GM12878 (cell line): ENCODE results near the gene FOXP1. TPM values are rescaled to one million over a fixed set of nuclear protein-coding genes. Genes with fewer than 3 reads are reported as not detected.

Experiments
- ATAC-seq: fragments of 200-7000 bp; cut with Tn5 transposase; 3 replicates; pipeline ENCODE4 v1.9.1; 2020; ENCODE audit warnings: mild to moderate bottlenecking, moderate library complexity
- BruUV-seq: library from RNA; stranded (reverse); fragments of 400-500 nt; replicated peaks from 2 replicates; lab custom pipeline; 2021; lab: Mats Ljungman, UMichigan
- CTCF ChIA-PET: fragments of 300-600 bp; sonication (Branson Sonifier 250); formaldehyde crosslinking; extraction: SDS; loops from one replicate; lab custom pipeline; 2021; ENCODE audit warnings: inconsistent platforms; lab: Yijun Ruan, JAX
- POLR2A ChIA-PET: fragments of 350-600 bp; formaldehyde crosslinking; extraction: SDS; loops from one replicate; lab custom pipeline; 2021; ENCODE audit warnings: inconsistent platforms; lab: Charles Lee
- RAD21 ChIA-PET: fragments of 300-600 bp; sonication (Branson Sonifier 250); formaldehyde crosslinking; loops from one replicate; lab custom pipeline; 2023; ENCODE audit warnings: antibody characterized with exemption; ENCODE audit not compliant: unreplicated experiment; lab: Charles Lee
- SMC1A ChIA-PET: fragments of 300-600 bp; sonication (Branson Sonifier 250); formaldehyde crosslinking; loops from one replicate; lab custom pipeline; 2023; ENCODE audit not compliant: unreplicated experiment, uncharacterized antibody; lab: Charles Lee
- DNase-seq: peaks from one replicate; pipeline ENCODE4 v3.0.0-alpha.2; 2011; ENCODE audit warnings: low read depth, low spot score
- FAIRE-seq: peaks from 3 replicates; lab custom pipeline; 2011; peaks lifted over from hg19 to GRCh38; lab: Jason Lieb, UNC
- H2AFZ ChIP-seq: 2 replicates; pipeline ENCODE4 v1.6.0; 2011; ENCODE audit warnings: low read depth, low read length, control low read depth; ENCODE audit not compliant: control insufficient read depth
- H3K27ac ChIP-seq: 2 replicates; pipeline ENCODE4 v1.5.1; 2011; ENCODE audit warnings: control low read depth; ENCODE audit not compliant: control insufficient read depth, insufficient read depth
- H3K27me3 ChIP-seq, 2 experiments: replicated peaks in 1 of 2; 2 replicates each; pipeline versions ENCODE4 v1.6.0 to v1.6.1; 2011; ENCODE audit warnings: low read length in 1 of 2; ENCODE audit not compliant: control insufficient read depth in 2 of 2, insufficient read depth in 2 of 2
- H3K36me3 ChIP-seq, 2 experiments: 2 replicates each; pipeline ENCODE4 v1.5.1; 2011; ENCODE audit warnings: low read length in 1 of 2; ENCODE audit not compliant: control insufficient read depth in 2 of 2, insufficient read depth in 2 of 2
- H3K4me1 ChIP-seq: 2 replicates; pipeline ENCODE4 v1.6.1; 2011; ENCODE audit warnings: mild to moderate bottlenecking, low read length, moderate library complexity, mixed read lengths; ENCODE audit not compliant: control insufficient read depth, insufficient read depth
- H3K4me2 ChIP-seq: 2 replicates; pipeline ENCODE4 v1.6.0; 2011; ENCODE audit warnings: control low read depth; ENCODE audit not compliant: control insufficient read depth, insufficient read depth
- H3K4me3 ChIP-seq: fragments of 200-600 bp; sonication (generic); 2 replicates; pipeline ENCODE4 v1.5.1; 2016
- H3K79me2 ChIP-seq: 2 replicates; pipeline ENCODE4 v1.6.0; 2011; ENCODE audit warnings: low read length; ENCODE audit not compliant: control insufficient read depth, insufficient read depth
- H3K9ac ChIP-seq: 2 replicates; pipeline ENCODE4 v1.8.0; 2011; ENCODE audit warnings: low read length, control low read depth, mixed read lengths; ENCODE audit not compliant: control insufficient read depth, insufficient read depth
- H3K9me3 ChIP-seq: replicated peaks from 3 replicates; pipeline ENCODE4 v1.5.1; 2011; ENCODE audit warnings: mild to moderate bottlenecking, low read length; ENCODE audit not compliant: control insufficient read depth, insufficient read depth
- H4K20me1 ChIP-seq: 2 replicates; pipeline ENCODE4 v1.6.0; 2011; ENCODE audit not compliant: control insufficient read depth, insufficient read depth
- ASH2L ChIP-seq: fragments of 300-600, 200-600 bp; sonication (generic); IDR thresholded peaks from 2 replicates; pipeline ENCODE4 v1.6.1; 2017; ENCODE audit warnings: low read depth, mild to moderate bottlenecking, borderline replicate concordance
- CBFB ChIP-seq: IDR thresholded peaks from 2 replicates; pipeline ENCODE4 v1.6.1; 2016; ENCODE audit warnings: antibody characterized with exemption, low read depth
- E4F1 ChIP-seq: fragments of 450-650 bp; IDR thresholded peaks from 2 replicates; pipeline ENCODE4 v1.6.1; 2018; ENCODE audit warnings: borderline replicate concordance, mild to moderate bottlenecking; ENCODE audit not compliant: partially characterized antibody
- EGR1 ChIP-seq, 2 experiments: IDR thresholded peaks; 1 replicate in 1 of 2; 2 replicates in 1 of 2; pipeline ENCODE4 v1.6.1; 2011 to 2012; ENCODE audit warnings: low read depth in 2 of 2, low read length in 2 of 2, borderline replicate concordance in 1 of 2, mild to moderate bottlenecking in 1 of 2, moderate library complexity in 1 of 2
- HDAC2 ChIP-seq: fragments of 200-600 bp; sonication (generic); IDR thresholded peaks from 2 replicates; pipeline ENCODE4 v1.6.1; 2017
- HDGF ChIP-seq: fragments of 450-650 bp; IDR thresholded peaks from 2 replicates; pipeline ENCODE4 v1.6.1; 2016; ENCODE audit warnings: antibody characterized with exemption
- MEF2B ChIP-seq: fragments of 450-650 bp; IDR thresholded peaks from 2 replicates; pipeline ENCODE4 v1.6.1; 2018; ENCODE audit warnings: mild to moderate bottlenecking, moderate library complexity; ENCODE audit not compliant: partially characterized antibody, poor library complexity, severe bottlenecking
- NFIC ChIP-seq: IDR thresholded peaks from 2 replicates; pipeline ENCODE4 v1.6.1; 2012; ENCODE audit warnings: low read depth, mild to moderate bottlenecking, inconsistent platforms, low read length, moderate library complexity
- NFXL1 ChIP-seq: fragments of 450-650 bp; IDR thresholded peaks from 2 replicates; pipeline ENCODE4 v1.6.1; 2017; ENCODE audit warnings: antibody characterized with exemption, mild to moderate bottlenecking, borderline replicate concordance
- SIN3A ChIP-seq: IDR thresholded peaks from 2 replicates; pipeline ENCODE4 v1.6.1; 2012; ENCODE audit warnings: low read depth, low read length, improper control_type of control experiment
- TCF12 ChIP-seq: IDR thresholded peaks from 2 replicates; pipeline ENCODE4 v1.6.1; 2011; ENCODE audit warnings: low read depth, mild to moderate bottlenecking, low read length
- ZNF687 ChIP-seq: fragments of 450-650 bp; IDR thresholded peaks from 2 replicates; pipeline ENCODE4 v1.6.1; 2017; ENCODE audit warnings: mild to moderate bottlenecking, moderate library complexity
- in situ Hi-C: fragments of 300-500 bp; cut with MboI; formaldehyde crosslinking; loops from 9 replicates; pipeline ENCODE4 v1.14.3; 2018; ENCODE audit warnings: mixed read lengths
- intact Hi-C: fragments of 100-400 bp; cut with micrococcal nuclease; formaldehyde crosslinking; loops from one replicate; pipeline ENCODE4 v1.14.2; 2022; ENCODE audit not compliant: unreplicated experiment
- polyA plus RNA-seq, 11 experiments: library from polyadenylated mRNA; depleted of rRNA in 4 of 11; unstranded in 6 of 11; stranded (reverse) in 5 of 11; fragments of >200 nt; fragmentation: Nextera tagmentation in 4 of 11; fragmentation: Illumina TruSeq in 1 of 11; extraction: Ambion mirVana in 4 of 11; extraction: Trizol in 1 of 11; gene quantifications; 1 replicate in 1 of 11; 2 replicates in 10 of 11; pipeline versions ENCODE4 v1.2.1 to v1.2.3, GENCODE V29; 2011 to 2016; ENCODE audit warnings: inconsistent platforms in 2 of 11, missing spikeins in 2 of 11, low read depth in 1 of 11
- total RNA-seq, 4 experiments: library from RNA; depleted of rRNA in 3 of 4; stranded (reverse); fragments of >200 nt in 3 of 4; fragmentation: Illumina TruSeq in 1 of 4; extraction: Trizol in 1 of 4; gene quantifications; 2 replicates each; pipeline versions ENCODE4 v1.2.1 to v1.2.3, GENCODE V29; 2013 to 2021

FOXP1 gene
- total and polyA plus RNA-seq, 10 of the 15 experiments (the other 5 are each of a cell fraction or from before 2014, with no cell fraction given) = 0.05 to 1.6 (median 0.20) TPM; not detected in 1

GRCh38 chr3:71121429-71122167 is 461.9 kb downstream of the FOXP1 start (continued):
- TF ChIP-seq TCF12 = no peak
- TF ChIP-seq EGR1 (IDR thresholded peaks at IDR 0.05; ENCODE audit: borderline replicate concordance in 1 of 2, low read depth in 2 of 2, low read length in 2 of 2) = no peak
- no peak for TF ChIP-seq NFXL1
- TF ChIP-seq ZNF687 = no peak
- no peak for TF ChIP-seq SIN3A
- TF ChIP-seq, all 136 proteins: peak for 0

- H3K9ac ChIP-seq = no peak overlapping the region
- no peaks in the 10 kb centered on the region for H3K79me2 ChIP-seq
- in situ Hi-C loops (no loop called here), intact Hi-C loops (no loop called here)
- POLR2A ChIA-PET = no interaction called here
- H3K4me2 ChIP-seq = no peak overlapping the region
- CTCF ChIA-PET = no interaction called here
- peaks cover 0 to 1% of the 10 kb centered on the region in 2 experiments; a peak in 3 of 4 replicates for H3K27me3 ChIP-seq
- ATAC-seq = no peak
- H3K4me1 ChIP-seq = no peaks in the 10 kb centered on the region
- no peaks in the 10 kb centered on the region for H3K9me3 ChIP-seq
- RAD21 ChIA-PET = no interaction called here
- no peaks in the 10 kb centered on the region for H3K36me3 ChIP-seq
- DNase-seq = no peak
- no peak for FAIRE-seq
- no peak overlapping the region for H2AFZ ChIP-seq
- H3K4me3 ChIP-seq = no peak overlapping the region
- no peak overlapping the region for H3K27ac ChIP-seq
- H4K20me1 ChIP-seq = no peaks in the 10 kb centered on the region
- SMC1A ChIA-PET = no interaction called here
- BruUV-seq = no TSS peak
- TF ChIP-seq CBFB (no peak), NFIC (no peak), E4F1 (no peak), HDGF (no peak), ASH2L (no peak), MEF2B (no peak), HDAC2 (no peak)
These were observed 463.5 kb downstream of the FOXP1 start for GRCh38 chr3:71120012-71120411.
